H1 (cell line): ENCODE measurements around the gene SLC15A4. TPM values are rescaled to one million over a fixed set of nuclear protein-coding genes. Genes with fewer than 3 reads are reported as not detected.

Experiments
- SAP30 ChIP-seq: fragments of 300-600 bp; sonication (generic); IDR thresholded peaks from 2 replicates; pipeline ENCODE4 v1.7.1; 2012; ENCODE audit warnings: low read length, moderate library complexity, mild to moderate bottlenecking, inconsistent platforms; ENCODE audit not compliant: insufficient read depth, insufficient replicate concordance
- polyA plus RNA-seq, 7 experiments: library from polyadenylated mRNA; depleted of rRNA in 3 of 7; stranded (reverse) in 5 of 7; unstranded in 2 of 7; fragments of >200 nt in 5 of 7; fragments of 200-250 nt in 2 of 7; gene quantifications; 1 replicate in 5 of 7; 2 replicates in 1 of 7; 4 replicates in 1 of 7; pipeline versions ENCODE4 v1.2.1 to v1.2.3, GENCODE V29; 2011 to 2013; ENCODE audit warnings: missing spikeins in 2 of 7, mixed read lengths in 2 of 7
- total RNA-seq: library from RNA; stranded (reverse); fragmentation: NEBNext Ultra II Directional; extraction: Animal tissue kit (Norgen Biotek cat#: 25700); gene quantifications from 2 replicates; pipeline ENCODE4 v1.2.1, GENCODE V29; 2021

The SLC15A4 gene
- total and polyA plus RNA-seq, 2 of the 8 experiments (the other 6 are each of a cell fraction or from before 2014, with no cell fraction given): 22.7 to 26.6 TPM

GRCh38 chr12:128745772-128746689 is 77.7 kb downstream of the SLC15A4 start (continued):
- no peak for TF ChIP-seq SAP30
- TF ChIP-seq, all 59 proteins: peak for 0
